GM12865 (cell line): Measurements from ENCODE around the gene RGS2.

Experiments
- DNase-seq: peaks from one replicate; pipeline ENCODE4 v3.0.0; 2010; ENCODE audit warnings: low read depth
- H3K4me3 ChIP-seq: 2 replicates; pipeline ENCODE4 v1.5.1; 2011; ENCODE audit warnings: mild to moderate bottlenecking, low read depth, low read length, control low read depth
- TF ChIP-seq, protein P1 (sequence below): IDR thresholded peaks from 2 replicates; pipeline ENCODE4 v1.5.1; 2011; ENCODE audit warnings: low read length, control low read depth, low read depth, inconsistent platforms; ENCODE audit not compliant: insufficient read depth; ENCODE audit errors: missing control alignments

Gene RGS2, protein sequence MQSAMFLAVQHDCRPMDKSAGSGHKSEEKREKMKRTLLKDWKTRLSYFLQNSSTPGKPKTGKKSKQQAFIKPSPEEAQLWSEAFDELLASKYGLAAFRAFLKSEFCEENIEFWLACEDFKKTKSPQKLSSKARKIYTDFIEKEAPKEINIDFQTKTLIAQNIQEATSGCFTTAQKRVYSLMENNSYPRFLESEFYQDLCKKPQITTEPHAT

DNA sequence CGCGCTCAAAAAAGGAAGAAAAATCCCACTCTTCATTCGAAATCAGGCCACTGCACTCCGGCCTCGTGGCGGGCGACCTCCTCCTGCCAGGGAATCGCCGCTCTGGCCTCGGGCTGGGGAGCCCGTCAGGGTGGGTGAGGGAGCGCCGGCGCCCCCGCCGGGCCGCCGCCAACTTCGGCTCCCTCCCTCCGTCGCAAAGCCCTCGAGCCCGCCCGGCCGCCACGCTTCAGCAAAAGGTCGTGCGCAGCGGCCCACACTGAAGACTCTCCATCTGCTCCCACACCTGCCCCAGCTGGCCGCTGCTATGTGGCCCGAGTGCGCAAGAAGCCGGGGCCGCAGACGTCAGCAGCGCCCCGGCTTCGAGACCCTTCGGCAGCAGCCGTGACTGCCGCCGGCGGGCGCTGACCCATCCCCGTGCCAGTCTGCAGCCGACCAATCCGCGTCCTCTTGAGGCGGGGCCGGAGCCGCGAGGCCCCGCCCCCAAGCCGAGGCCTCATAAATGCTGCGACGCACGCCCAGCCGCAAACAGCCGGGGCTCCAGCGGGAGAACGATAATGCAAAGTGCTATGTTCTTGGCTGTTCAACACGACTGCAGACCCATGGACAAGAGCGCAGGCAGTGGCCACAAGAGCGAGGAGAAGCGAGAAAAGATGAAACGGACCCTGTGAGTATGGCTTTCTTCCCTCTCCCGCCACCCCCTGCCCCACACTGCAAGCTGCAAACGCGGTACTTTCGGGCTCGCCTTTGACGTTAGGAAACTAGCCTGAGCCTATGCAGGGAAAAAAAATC, at the start of gene RGS2:
RGS2 (plus strand) TSS at position 522 of the 789 bp plus-strand sequence; CDS start at position 555, 33 bp downstream.
- peak within 1 kb of the TSS; percentile 67 for H3K4me3 ChIP-seq
- DNase-seq: peak; percentile 94
- TF ChIP-seq, protein P1, sequence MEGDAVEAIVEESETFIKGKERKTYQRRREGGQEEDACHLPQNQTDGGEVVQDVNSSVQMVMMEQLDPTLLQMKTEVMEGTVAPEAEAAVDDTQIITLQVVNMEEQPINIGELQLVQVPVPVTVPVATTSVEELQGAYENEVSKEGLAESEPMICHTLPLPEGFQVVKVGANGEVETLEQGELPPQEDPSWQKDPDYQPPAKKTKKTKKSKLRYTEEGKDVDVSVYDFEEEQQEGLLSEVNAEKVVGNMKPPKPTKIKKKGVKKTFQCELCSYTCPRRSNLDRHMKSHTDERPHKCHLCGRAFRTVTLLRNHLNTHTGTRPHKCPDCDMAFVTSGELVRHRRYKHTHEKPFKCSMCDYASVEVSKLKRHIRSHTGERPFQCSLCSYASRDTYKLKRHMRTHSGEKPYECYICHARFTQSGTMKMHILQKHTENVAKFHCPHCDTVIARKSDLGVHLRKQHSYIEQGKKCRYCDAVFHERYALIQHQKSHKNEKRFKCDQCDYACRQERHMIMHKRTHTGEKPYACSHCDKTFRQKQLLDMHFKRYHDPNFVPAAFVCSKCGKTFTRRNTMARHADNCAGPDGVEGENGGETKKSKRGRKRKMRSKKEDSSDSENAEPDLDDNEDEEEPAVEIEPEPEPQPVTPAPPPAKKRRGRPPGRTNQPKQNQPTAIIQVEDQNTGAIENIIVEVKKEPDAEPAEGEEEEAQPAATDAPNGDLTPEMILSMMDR: no peak

DNA sequence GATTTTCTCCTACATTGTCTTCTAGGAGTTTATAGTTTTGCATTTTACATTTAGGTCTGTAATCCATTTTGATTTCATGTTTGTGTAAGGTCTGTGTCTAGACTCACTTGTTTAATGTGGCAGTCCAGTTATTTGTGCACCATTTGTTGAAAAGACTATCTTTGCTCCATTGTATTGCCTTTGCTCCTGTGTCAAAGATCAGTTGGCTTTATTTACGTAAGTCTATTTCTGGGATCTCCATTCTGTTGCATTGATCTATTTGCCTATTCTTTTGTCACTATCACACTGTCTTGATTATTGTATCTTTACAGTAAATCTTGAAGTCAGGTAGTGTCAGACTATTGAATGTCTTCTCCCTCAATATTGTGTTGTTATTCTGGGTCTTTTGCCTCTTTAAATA, 49.7 kb upstream of the RGS2 start:
- no peak for DNase-seq
- TF ChIP-seq, protein P1: no peak
- no peak overlapping the region for H3K4me3 ChIP-seq

DNA sequence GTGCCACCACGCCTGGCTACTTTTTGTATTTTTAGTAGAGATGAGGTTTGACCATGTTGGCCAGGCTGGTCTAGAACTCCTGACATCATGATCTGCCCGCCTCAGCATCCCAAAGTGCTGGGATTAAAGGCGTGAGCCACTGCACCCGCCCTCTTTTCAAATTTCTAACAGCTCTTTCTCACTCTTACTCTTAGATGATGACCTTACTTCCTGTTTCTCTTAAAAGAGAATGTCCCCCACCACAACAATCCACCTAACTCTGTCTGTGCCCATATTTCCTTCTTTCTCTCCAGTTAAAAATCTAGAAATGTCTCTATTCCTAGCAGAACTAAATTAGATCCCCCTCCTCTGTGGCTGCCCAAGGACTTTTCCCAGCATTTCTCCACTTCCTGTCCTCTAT, 46.6 kb upstream of the RGS2 start:
- DNase-seq: no peak
- TF ChIP-seq, protein P1: no peak
- H3K4me3 ChIP-seq: no peak overlapping the region

DNA sequence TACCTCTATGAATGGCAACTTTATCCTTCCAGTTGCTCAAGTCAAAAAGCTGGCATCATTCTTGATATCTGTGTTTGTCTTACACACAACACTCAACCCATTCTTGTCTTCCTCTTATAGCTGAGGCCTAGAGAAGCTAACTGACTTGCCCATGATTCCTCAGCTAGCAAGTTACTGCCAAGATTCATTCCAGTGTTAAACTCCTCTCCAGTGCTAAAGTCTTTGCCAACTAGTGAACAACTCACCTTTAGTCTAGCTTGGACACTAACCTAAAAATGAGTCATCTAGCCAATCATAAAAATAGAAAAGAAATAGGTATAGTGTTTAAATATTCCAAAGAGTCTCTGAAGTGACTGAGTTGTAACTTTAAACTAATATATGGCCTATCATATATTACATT, 45.6 kb upstream of the RGS2 start:
- no peak overlapping the region for H3K4me3 ChIP-seq
- TF ChIP-seq, protein P1: no peak
- no peak for DNase-seq

DNA sequence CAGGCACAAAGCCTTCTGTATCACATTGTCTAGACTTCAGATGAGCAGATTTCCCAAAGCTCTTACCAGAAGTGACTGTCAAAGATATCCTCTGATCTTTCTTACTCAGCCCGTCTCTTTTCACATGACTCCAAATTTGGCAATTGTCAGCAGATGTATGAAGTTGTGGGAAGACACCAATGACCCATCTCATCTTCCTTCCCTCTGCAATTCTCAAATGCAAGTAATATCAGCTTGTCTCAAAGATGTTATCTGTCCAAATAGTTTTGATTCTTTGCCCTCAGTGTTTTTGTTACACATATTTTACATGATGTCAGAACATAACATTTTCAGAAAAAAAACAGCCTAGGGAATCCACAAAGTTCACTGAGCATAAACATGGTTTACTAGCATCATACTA, 45.1 kb upstream of the RGS2 start:
- TF ChIP-seq, protein P1: no peak
- no peak for DNase-seq
- no peak overlapping the region for H3K4me3 ChIP-seq

DNA sequence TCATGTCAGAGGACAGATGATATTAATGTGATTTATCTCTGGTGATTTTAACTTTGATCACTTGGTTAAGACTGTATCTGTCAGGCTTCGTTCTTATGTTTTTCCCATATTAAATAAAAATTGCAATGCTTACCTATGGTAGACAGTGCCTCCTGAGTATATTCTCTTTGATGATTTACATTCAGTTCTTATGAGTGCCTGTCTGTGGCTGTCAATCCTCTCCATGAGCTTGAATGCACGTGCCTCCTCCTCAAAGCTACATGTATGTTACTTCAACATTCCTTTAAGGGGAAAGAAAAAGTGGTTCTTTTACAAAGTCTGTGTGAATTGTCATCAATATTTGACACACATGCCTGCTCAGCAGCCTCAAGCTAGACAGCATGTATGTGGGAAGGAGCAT, 44.2 kb upstream of the RGS2 start:
- TF ChIP-seq, protein P1: no peak
- no peak overlapping the region for H3K4me3 ChIP-seq
- no peak for DNase-seq

DNA sequence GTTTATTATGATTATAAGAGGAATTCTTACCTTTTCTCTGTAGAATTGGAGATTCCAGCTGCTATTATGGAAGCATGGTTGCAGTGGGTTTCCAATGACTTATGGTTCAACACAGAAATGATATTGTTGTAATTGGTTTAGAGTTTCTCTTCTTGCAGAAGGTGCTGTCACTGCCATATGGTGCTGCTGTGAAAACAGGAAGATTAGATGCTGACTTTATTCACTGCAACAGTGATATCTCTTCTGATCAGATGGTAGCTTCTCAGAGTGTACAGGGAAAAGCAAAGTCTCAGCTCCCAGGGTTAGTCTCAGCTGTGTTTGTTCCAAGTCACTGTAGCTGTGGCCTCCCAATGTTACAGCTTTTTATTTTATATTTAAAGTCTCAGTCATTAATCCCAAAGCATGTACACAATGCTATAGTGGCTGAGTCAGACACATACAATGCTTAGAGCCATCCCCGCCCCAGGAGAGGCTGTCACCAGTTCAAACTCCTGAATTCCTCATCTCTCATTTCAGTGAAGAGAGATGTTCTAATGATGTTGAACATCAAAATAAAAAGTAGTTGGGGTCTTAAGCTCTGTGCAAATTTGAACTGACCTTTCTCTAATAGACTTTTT, 42.7 kb upstream of the RGS2 start:
- DNase-seq: no peak

More for the DNA sequence above, 42.7 kb upstream of the RGS2 start:
- H3K4me3 ChIP-seq: no peak overlapping the region
- TF ChIP-seq, protein P1: no peak
